Endothelial cell (in vitro differentiated cells): ENCODE measurements around the gene MED9. TPM values are rescaled to one million over a fixed set of nuclear protein-coding genes. Genes with fewer than 3 reads are reported as not detected.

Source experiments
- DNase-seq: peaks from one replicate; pipeline ENCODE4 v3.0.0; 2021; ENCODE audit warnings: low spot score
- H3K27ac Mint-ChIP-seq: one replicate; pipeline ENCODE4 v1.8.0; 2021; ENCODE audit warnings: mixed read lengths, inconsistent platforms; ENCODE audit not compliant: unreplicated experiment
- H3K27me3 Mint-ChIP-seq: one replicate; pipeline ENCODE4 v1.8.0; 2021; ENCODE audit warnings: mild to moderate bottlenecking, moderate library complexity, mixed read lengths, inconsistent platforms; ENCODE audit not compliant: unreplicated experiment
- H3K36me3 Mint-ChIP-seq: one replicate; pipeline ENCODE4 v1.8.0; 2021; ENCODE audit warnings: mild to moderate bottlenecking, low read depth, mixed read lengths, inconsistent platforms; ENCODE audit not compliant: unreplicated experiment
- H3K4me1 Mint-ChIP-seq: one replicate; pipeline ENCODE4 v1.8.0; 2021; ENCODE audit warnings: mild to moderate bottlenecking, mixed read lengths, inconsistent platforms; ENCODE audit not compliant: unreplicated experiment
- H3K4me3 Mint-ChIP-seq: one replicate; pipeline ENCODE4 v1.8.0; 2021; ENCODE audit warnings: mild to moderate bottlenecking, mixed read lengths, inconsistent platforms; ENCODE audit not compliant: unreplicated experiment
- H3K9me3 Mint-ChIP-seq: one replicate; pipeline ENCODE4 v1.8.0; 2021; ENCODE audit warnings: mixed read lengths, inconsistent platforms; ENCODE audit not compliant: unreplicated experiment
- total RNA-seq: library from RNA; stranded (reverse); fragmentation: NEBNext Ultra II Directional; extraction: Animal tissue kit (Norgen Biotek cat#: 25700); gene quantifications from one replicate; pipeline ENCODE4 v1.2.1, GENCODE V29; 2021; ENCODE audit not compliant: unreplicated experiment
- TF ChIP-seq, protein P1 (sequence below): fragments of 200-600 bp; sonication (generic); IDR thresholded peaks from one replicate; pipeline ENCODE4 v1.5.0; 2021; ENCODE audit warnings: antibody characterized with exemption; ENCODE audit not compliant: unreplicated experiment

Gene MED9
- total RNA-seq, 1 donor from 2014 or later, result 14.2 TPM

- no peaks in the 10 kb centered on the region for H3K9me3 Mint-ChIP-seq
- H3K27ac Mint-ChIP-seq, result no peak overlapping the region
- H3K36me3 Mint-ChIP-seq, result no peaks in the 10 kb centered on the region
- DNase-seq, result no peak
- TF ChIP-seq, protein P1, sequence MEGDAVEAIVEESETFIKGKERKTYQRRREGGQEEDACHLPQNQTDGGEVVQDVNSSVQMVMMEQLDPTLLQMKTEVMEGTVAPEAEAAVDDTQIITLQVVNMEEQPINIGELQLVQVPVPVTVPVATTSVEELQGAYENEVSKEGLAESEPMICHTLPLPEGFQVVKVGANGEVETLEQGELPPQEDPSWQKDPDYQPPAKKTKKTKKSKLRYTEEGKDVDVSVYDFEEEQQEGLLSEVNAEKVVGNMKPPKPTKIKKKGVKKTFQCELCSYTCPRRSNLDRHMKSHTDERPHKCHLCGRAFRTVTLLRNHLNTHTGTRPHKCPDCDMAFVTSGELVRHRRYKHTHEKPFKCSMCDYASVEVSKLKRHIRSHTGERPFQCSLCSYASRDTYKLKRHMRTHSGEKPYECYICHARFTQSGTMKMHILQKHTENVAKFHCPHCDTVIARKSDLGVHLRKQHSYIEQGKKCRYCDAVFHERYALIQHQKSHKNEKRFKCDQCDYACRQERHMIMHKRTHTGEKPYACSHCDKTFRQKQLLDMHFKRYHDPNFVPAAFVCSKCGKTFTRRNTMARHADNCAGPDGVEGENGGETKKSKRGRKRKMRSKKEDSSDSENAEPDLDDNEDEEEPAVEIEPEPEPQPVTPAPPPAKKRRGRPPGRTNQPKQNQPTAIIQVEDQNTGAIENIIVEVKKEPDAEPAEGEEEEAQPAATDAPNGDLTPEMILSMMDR, result no peak
- peaks cover 2% of the 10 kb centered on the region for H3K27me3 Mint-ChIP-seq
- no peak overlapping the region for H3K4me3 Mint-ChIP-seq
- H3K4me1 Mint-ChIP-seq, result no peaks in the 10 kb centered on the region
Observed at GRCh38 chr17:17533901-17534441, 57.2 kb downstream of the MED9 start.

DNA sequence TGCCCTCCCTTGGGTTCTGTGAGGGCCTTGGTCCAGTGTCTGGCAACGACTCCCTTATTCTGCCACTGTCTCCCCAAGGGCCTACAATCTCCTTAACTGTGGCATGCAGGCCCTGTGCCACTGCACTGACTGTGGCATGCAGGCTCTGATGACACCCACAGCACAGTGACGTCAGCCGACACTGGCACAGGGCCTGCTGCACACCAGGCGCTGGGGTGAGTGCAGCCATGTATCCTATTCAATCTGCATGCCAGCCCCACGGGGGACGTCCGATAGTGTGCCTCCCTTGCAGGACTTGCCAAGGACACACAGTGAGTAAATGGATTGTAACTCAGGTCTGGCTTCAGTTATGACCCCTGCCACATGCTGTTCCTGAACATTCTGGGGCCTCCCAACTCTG lies 59.2 kb downstream of the MED9 start:
- no peak overlapping the region for H3K4me3 Mint-ChIP-seq
- no peak for DNase-seq
- peaks cover 7% of the 10 kb centered on the region for H3K27me3 Mint-ChIP-seq
- no peak overlapping the region for H3K27ac Mint-ChIP-seq
- H3K36me3 Mint-ChIP-seq, result no peaks in the 10 kb centered on the region
- TF ChIP-seq, protein P1, result no peak
- no peaks in the 10 kb centered on the region for H3K9me3 Mint-ChIP-seq
- H3K4me1 Mint-ChIP-seq, result no peaks in the 10 kb centered on the region

- Mint-ChIP-seq H3K27ac (no peak overlapping the region), H3K4me3 (no peak overlapping the region), H3K27me3 (peaks cover 7% of the 10 kb centered on the region), H3K4me1 (no peaks in the 10 kb centered on the region), H3K36me3 (no peaks in the 10 kb centered on the region), H3K9me3 (no peaks in the 10 kb centered on the region)
- TF ChIP-seq, protein P1, result no peak
- DNase-seq, result no peak
Observed at GRCh38 chr17:17536702-17537101, 59.9 kb downstream of the MED9 start.

GRCh38 chr17:17537311-17538099 lies 60.7 kb downstream of the MED9 start:
- Mint-ChIP-seq H3K27me3 (peaks cover 7% of the 10 kb centered on the region), H3K27ac (no peak overlapping the region), H3K9me3 (no peaks in the 10 kb centered on the region), H3K4me3 (no peak overlapping the region), H3K4me1 (no peaks in the 10 kb centered on the region), H3K36me3 (no peaks in the 10 kb centered on the region)
- DNase-seq, result no peak
- TF ChIP-seq, protein P1, result no peak
